Adrenal gland (tissue), 12 donors: ENCODE results near the gene MBOAT7. TPM values are rescaled to one million over a fixed set of nuclear protein-coding genes. Genes with fewer than 3 reads are reported as not detected.

Experiments used
- DNase-seq, 7 donors: peaks; one replicate each; pipeline ENCODE4 v3.0.0-alpha.2; 2019 to 2020
- H3K27ac ChIP-seq, 5 donors: fragments of 200-600 bp; sonication (generic) in 4 of 5; 1 replicate in 3 of 5; 2 replicates in 2 of 5; pipeline versions ENCODE4 v1.5.1 to v1.8.0; 2016 to 2020; ENCODE audit warnings: mild to moderate bottlenecking in 1 of 5
- H3K27me3 ChIP-seq: fragments of 200-600 bp; 2 replicates; pipeline ENCODE4 v1.8.0; 2021
- H3K36me3 ChIP-seq, 2 donors: fragments of 200-600 bp; replicated peaks in 1 of 2; 1 replicate in 1 of 2; 2 replicates in 1 of 2; pipeline versions ENCODE4 v1.5.1 to v1.8.0; 2018 to 2022
- H3K4me1 ChIP-seq, 2 donors: fragments of 200-600 bp; replicated peaks in 1 of 2; 1 replicate in 1 of 2; 2 replicates in 1 of 2; pipeline versions ENCODE4 v1.5.1 to v1.8.0; 2018 to 2021
- H3K4me3 ChIP-seq, 4 donors: fragments of 200-600 bp; sonication (generic) in 3 of 4; one replicate each; pipeline ENCODE4 v1.5.1; 2016 to 2018
- H3K9me3 ChIP-seq, 3 donors: fragments of 200-600 bp; sonication (generic) in 1 of 3; replicated peaks in 1 of 3; 1 replicate in 2 of 3; 2 replicates in 1 of 3; pipeline versions ENCODE4 v1.5.1 to v1.8.0; 2016 to 2021
- POLR2A ChIP-seq, 2 donors: fragments of 450-650 bp; IDR thresholded peaks; one replicate each; pipeline ENCODE4 v1.6.1; 2017; ENCODE audit warnings: antibody characterized with exemption in 2 of 2, mild to moderate bottlenecking in 2 of 2, moderate library complexity in 1 of 2
- WGBS, 4 donors: extraction: QIAGEN DNeasy Blood & Tissue Kit in 2 of 4; methylation state at CpG; one replicate each; pipeline versions ENCODE4 v1.1.5 to v1.1.7; 2013 to 2017; 5-methylcytosine and 5-hydroxymethylcytosine counted together
- intact Hi-C, 2 donors: fragments of 100-400 bp; cut with DNase I; formaldehyde crosslinking; loops; one replicate each; pipeline versions ENCODE4 v1.14.1 to v1.15.0; 2022 to 2023
- polyA plus RNA-seq, 3 donors: library from polyadenylated mRNA; stranded (reverse); fragments of 200-250 nt in 2 of 3; fragments of 350-450 nt in 1 of 3; fragmentation: Illumina TruSeq in 1 of 3; extraction: RNeasy Lipid Tissue Mini Kit (QIAGEN cat#74804) in 1 of 3; gene quantifications; one replicate each; pipeline ENCODE4 v1.2.3, GENCODE V29; 2013 to 2014
- total RNA-seq, 9 donors: library from RNA; depleted of rRNA in 4 of 9; stranded (reverse); fragments of >200 nt in 4 of 9; fragments of 120-200 nt in 1 of 9; fragmentation: NEBNext Ultra II Directional in 1 of 9; extraction: Animal tissue kit (Norgen Biotek cat#: 25700) in 1 of 9; gene quantifications; one replicate each; pipeline versions ENCODE4 v1.1.0 to v1.2.4, GENCODE V29; 2013 to 2023
- TF ChIP-seq, protein P1 (sequence below), 6 experiments: fragments of 450-650 bp in 4 of 6; fragments of 200-600 bp in 2 of 6; sonication (generic) in 1 of 6; IDR thresholded peaks; 1 replicate in 5 of 6; 2 replicates in 1 of 6; pipeline versions ENCODE4 v1.5.1 to v1.8.0; 2016 to 2021; ENCODE audit warnings: antibody characterized with exemption in 6 of 6, mild to moderate bottlenecking in 2 of 6, moderate library complexity in 1 of 6
- donor health status: healthy with polysubstance abuse.
- donor health status: Bipolar disorder and iron deficiency.
- donor health status: DM: yes; HTN: yes; CAD: no.
- donor health status: DM: no; HTN: no; CAD: no.
- donor health status: DM: no; HTN: no; CAD: no.
- donor health status: DM: yes; HTN: yes; CAD: no.

MBOAT7 gene
- total and polyA plus RNA-seq, 12 donors: 98.0 to 670 (median 327) TPM

DNA sequence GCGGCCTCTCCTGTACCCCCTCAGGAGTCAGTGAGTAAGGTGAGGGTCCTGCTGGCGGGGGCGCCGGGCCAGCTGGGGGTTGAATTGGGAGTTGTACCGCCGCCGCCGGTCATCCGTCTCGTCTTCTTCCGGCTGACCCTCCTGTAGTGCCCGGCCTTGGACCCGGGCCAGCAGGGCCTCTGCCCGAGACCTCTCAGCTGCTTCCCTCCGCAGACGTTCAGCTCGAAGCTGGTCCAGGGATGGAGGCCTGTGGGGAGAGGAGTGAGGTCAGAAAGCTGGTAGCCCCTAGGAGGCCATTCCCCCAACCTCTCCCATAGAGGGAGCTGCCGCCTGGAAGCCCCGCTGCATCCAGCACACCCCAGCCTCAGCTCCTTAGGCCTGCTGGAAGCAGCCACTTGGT is 33.7 kb downstream of the MBOAT7 start:
- no peak for TF ChIP-seq POLR2A (IDR thresholded peaks at IDR 0.05)
- TF ChIP-seq, protein P1, sequence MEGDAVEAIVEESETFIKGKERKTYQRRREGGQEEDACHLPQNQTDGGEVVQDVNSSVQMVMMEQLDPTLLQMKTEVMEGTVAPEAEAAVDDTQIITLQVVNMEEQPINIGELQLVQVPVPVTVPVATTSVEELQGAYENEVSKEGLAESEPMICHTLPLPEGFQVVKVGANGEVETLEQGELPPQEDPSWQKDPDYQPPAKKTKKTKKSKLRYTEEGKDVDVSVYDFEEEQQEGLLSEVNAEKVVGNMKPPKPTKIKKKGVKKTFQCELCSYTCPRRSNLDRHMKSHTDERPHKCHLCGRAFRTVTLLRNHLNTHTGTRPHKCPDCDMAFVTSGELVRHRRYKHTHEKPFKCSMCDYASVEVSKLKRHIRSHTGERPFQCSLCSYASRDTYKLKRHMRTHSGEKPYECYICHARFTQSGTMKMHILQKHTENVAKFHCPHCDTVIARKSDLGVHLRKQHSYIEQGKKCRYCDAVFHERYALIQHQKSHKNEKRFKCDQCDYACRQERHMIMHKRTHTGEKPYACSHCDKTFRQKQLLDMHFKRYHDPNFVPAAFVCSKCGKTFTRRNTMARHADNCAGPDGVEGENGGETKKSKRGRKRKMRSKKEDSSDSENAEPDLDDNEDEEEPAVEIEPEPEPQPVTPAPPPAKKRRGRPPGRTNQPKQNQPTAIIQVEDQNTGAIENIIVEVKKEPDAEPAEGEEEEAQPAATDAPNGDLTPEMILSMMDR (IDR thresholded peaks at IDR 0.05): no peak
- Histone ChIP-seq H3K36me3 (peaks cover 0 to 74% of the 10 kb centered on the region in 2 donors), H3K4me1 (peaks cover 16 to 20% of the 10 kb centered on the region in 2 donors), H3K4me3 (no peak overlapping the region), H3K27ac (peak overlapping the region in 2 of 5 donors; percentile 3 to 6), H3K27me3 (no peaks in the 10 kb centered on the region), H3K9me3 (no peaks in the 10 kb centered on the region)
- 47 to 57% (median 47%) methylated on average over 4 to 19 of the region's 19 CpGs; no CpG with 5 or more reads in 1 of the 4 donors for WGBS, 4 donors
- peak in 1 of 7 donors; percentile 48 for DNase-seq
- intact Hi-C loops: no loop called here

DNA sequence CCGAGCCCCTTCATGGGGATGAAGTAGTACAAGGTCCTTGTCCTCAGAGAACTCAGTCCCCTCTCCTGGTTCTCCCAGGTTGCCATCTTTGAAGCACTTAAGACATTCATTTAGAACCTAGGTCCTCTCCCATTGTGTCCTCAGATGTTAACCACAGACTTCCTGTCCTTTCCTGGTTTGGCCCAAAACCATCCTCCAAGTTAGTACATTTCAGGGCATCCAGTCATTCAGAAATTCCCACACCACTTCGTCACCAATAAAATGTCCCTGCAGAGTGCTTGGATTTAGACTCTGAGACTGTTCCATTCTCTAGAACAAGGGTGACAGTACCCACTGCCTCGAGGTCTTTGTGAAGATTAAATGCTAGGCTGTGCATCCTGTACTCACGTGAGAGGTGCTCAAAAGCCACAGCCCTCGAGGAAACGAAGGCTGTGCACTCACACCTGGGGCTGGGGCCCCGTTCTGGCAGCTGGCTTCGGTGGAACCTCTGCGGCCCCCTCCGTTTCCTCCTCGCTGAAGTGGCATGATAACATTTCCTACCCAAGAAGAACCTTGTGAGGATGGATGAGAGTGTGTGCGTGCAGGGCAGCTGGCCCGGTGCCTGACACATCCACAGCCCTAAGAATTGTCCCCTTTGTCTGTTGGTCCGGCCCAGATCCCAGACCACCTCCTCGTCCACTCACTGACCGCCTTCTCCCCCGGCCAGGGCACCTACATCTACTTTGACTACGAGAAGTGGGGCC is 34.6 kb downstream of the MBOAT7 start:
- H3K4me1 ChIP-seq: peaks cover 8 to 13% of the 10 kb centered on the region in 2 donors
- H3K36me3 ChIP-seq: peaks cover 0 to 83% of the 10 kb centered on the region in 2 donors
- TF ChIP-seq, protein P1 (IDR thresholded peaks at IDR 0.05): no peak
- no peak for TF ChIP-seq POLR2A (IDR thresholded peaks at IDR 0.05)
- peak overlapping the region in 2 of 5 donors; percentile 3 to 6 for H3K27ac ChIP-seq
- H3K4me3 ChIP-seq: no peak overlapping the region
- no peaks in the 10 kb centered on the region for H3K9me3 ChIP-seq
- intact Hi-C loops: no loop called here
- no peaks in the 10 kb centered on the region for H3K27me3 ChIP-seq
- no peak for DNase-seq
- WGBS, 4 donors: 68 to 81% (median 74%) methylated on average over 14 to 18 of the region's 18 CpGs

DNA sequence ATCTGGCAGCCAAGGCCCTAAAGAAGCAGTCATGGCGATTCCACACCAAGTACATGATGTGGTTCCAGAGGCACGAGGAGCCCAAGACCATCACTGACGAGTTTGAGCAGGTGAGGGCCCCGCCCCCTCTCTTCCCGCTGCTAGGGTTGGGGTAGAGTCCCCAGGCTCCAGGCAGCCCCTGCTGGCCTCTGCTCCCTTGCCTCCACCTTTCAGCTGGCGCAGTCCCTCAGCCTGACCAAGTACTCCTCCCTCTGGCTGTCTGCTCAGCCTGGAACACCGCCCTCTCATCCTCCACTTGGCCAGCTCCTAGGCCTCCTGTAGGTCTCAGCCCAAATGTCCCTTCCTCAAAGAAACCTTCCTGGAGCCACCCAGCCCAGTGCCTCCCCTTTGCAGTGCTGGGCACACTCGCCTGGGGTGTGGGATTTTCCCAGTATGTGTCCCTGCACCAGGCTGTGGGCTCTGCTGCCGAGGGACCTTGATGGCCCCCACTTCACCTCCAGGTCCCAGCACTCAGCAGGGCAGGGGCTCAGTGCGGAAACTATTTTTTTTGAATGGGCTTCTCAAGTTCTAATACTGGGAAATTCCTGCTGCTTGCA is 35.6 kb downstream of the MBOAT7 start:
- TF ChIP-seq, protein P1 (IDR thresholded peaks at IDR 0.05): no peak
- TF ChIP-seq POLR2A (IDR thresholded peaks at IDR 0.05): no peak
- intact Hi-C loops: no loop called here
- peak in 1 of 7 donors; percentile 34 for DNase-seq
- WGBS, 4 donors: 83 to 89% (median 88%) methylated on average over 8 to 10 of the region's 10 CpGs; no CpG with 5 or more reads in 1 of the 4 donors
- Histone ChIP-seq H3K9me3 (no peaks in the 10 kb centered on the region), H3K4me1 (peaks cover 7 to 10% of the 10 kb centered on the region in 2 donors), H3K36me3 (peaks cover 0 to 93% of the 10 kb centered on the region in 2 donors), H3K27me3 (no peaks in the 10 kb centered on the region), H3K27ac (peak overlapping the region in 1 of 5 donors; percentile 30), H3K4me3 (no peak overlapping the region)

DNA sequence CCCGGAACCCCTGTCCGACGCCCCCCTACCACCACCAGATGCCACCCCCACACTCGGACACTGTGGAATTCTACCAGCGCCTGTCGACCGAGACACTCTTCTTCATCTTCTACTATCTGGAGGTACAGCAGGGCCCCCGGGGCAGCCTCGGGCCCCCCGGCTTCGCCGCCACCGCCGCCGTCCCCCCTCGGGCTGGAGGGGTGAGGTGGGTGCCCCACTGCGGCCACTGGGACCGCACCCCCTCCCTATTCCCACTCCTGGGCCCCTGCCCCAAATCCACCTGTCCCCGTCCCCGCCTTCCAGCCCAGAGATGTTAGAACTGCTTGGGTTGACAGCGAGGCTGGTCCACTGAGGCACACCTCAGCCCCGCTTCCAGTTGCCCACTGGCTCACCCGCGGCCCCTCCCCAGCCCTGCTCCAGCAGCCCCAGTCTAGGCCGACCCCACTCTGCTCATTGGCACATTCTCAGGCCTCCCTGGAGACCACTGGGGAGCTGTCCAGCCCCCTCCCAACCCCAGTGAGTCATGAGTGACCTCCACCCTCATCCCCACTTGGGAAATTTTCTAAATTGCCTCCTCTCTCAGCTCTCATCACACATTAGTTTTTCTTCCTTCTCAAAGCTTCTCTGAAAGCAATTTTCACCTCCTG is 36.4 kb downstream of the MBOAT7 start:
- peaks cover 0 to 100% of the 10 kb centered on the region in 2 donors for H3K36me3 ChIP-seq
- TF ChIP-seq, protein P1 (IDR thresholded peaks at IDR 0.05): no peak
- TF ChIP-seq POLR2A (IDR thresholded peaks at IDR 0.05): no peak
- 83 to 90% (median 86%) methylated on average over 13 to 25 of the region's 25 CpGs for WGBS, 4 donors
- DNase-seq: peak in 1 of 7 donors; percentile 39
- intact Hi-C loops: no loop called here
- H3K9me3 ChIP-seq: no peaks in the 10 kb centered on the region
- peak overlapping the region in 2 of 5 donors; percentile 30 to 34 for H3K27ac ChIP-seq
- H3K27me3 ChIP-seq: no peaks in the 10 kb centered on the region
- peaks cover 0 to 2% of the 10 kb centered on the region in 2 donors for H3K4me1 ChIP-seq
- no peak overlapping the region for H3K4me3 ChIP-seq
